Bone marrow (tissue), 2 donors: ENCODE results near the gene ADRM1.

Experiments used
- DNase-seq, 2 donors: peaks; one replicate each; lab custom pipeline; 2025; lab: John Stamatoyannopoulos, UW

The ADRM1 gene

GRCh38 chr20:62280303-62280702 is 22.5 kb upstream of the ADRM1 start:
- DNase-seq: no peak

GRCh38 chr20:62281161-62281933 is 21.4 kb upstream of the ADRM1 start:
- no peak for DNase-seq

- DNase-seq: no peak
Observed at GRCh38 chr20:62282103-62282502, 20.7 kb upstream of the ADRM1 start.

DNA sequence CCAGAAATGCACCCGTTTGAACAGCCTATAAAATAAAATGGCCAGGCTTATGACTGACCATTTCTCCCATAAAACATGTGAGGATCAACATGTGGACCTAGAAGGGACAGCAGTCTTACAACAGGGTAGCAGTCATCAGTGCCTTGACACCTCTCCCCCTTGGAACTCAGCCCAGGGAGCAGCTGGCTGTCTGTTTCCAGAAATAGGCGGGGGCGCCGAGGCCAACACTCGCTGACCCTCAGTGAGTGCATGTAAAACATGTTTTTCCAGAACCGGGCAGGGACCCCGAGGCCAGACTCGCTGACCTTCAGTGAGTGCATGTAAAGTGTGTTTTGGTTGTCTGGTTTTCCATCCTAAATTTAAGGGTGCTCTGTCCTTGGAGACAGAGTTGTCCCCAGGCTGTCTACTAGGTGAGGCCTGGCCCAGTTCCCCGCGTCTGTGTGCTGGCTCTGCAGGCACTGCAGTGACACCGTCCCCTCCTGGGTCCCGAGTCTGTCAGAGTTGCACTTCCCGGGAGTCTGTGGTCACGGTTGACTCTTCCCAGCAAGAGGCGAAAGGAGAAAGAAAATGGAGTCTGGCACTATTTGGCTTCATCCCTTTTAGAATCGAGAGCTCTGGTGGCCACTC is 19.8 kb upstream of the ADRM1 start:
- DNase-seq: no peak

DNA sequence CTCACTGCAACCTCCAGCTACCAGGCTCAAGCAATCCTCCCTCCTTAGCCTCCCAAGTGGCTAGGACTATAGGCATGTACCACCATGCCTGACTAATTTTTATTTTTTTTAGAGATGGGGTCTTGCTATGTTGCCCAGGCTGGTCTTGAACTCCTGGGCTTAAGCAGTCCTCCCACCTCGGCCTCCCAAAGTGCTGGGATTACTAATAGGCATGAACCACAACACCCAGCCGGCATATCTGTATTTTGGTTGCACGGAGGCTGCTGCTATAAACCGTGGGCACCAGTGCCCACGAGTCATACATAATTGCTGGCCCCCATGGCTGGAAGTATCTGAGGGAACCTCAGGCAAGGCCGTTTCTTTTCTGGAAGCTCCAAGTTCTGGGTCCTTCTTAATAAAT is 18.3 kb upstream of the ADRM1 start:
- no peak for DNase-seq

GRCh38 chr20:62285151-62285550 is 17.6 kb upstream of the ADRM1 start:
- no peak for DNase-seq

DNA sequence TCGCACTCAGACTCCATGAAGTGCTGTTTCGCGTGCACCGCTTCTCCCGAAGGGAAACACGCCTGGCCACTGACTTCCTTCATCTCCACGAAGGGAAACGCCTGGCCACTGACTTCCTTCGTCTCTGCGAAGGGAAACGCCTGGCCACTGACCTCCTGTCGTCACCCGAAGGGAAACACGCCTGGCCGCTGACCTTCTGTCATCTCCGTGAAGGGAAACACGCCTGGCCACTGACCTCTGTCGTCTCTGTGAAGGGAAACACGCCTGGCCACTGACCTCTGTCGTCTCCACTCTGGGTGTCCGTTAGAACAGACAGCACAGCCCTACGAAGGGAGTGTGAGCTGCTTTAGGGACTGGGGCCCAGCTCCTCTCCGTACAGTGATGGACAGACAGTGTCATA is 17.1 kb upstream of the ADRM1 start:
- DNase-seq: no peak

DNA sequence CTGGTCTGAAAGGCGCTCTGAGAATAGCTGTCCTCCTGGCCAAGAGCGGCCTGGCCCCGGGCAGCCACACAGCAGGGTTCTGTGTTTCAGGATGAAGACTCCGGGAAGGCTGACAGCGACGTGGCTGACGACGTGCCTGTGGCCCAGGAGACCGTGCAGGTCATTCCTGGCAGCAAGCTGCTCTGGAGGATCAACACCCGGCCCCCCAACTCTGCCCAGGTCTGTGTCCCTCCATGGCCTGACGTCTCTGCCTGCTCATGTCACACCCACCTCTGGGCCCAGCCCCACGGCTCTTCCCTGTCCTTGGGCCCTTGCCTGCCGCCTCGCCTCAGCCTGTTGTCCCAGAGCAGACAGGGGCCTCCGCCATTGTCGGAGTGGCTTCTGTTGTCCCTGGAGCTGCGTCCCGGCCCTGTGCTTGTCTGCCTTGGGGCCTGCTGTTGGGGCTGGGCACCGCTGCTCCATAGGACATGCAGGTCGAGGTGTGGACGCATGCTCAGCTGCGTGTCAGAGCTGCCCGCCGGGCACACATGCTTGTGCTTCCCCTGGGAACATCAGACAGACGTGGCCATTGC is 16.2 kb upstream of the ADRM1 start:
- DNase-seq: no peak

DNA sequence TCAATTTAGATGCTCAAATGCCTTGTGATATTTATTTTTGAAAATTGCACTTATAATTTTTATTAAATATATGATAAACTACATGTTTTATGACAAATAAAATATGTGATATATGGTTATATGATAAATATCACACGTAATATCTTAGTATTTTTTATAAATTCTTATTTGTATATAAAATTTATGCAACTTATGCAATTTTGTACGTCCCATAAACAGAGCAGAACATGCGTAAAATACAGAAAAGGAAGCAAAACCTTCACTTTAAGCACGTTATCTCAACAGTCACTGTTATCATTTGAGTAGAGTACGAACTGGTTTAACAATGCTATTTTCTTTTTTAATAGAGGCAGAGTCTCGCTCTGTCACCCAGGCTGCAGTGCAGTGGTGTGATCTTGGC is 15.7 kb upstream of the ADRM1 start:
- no peak for DNase-seq

GRCh38 chr20:62287759-62288534 is 14.8 kb upstream of the ADRM1 start:
- DNase-seq: no peak

- no peak for DNase-seq
Observed at GRCh38 chr20:62288535-62289105, 14.2 kb upstream of the ADRM1 start.

DNA sequence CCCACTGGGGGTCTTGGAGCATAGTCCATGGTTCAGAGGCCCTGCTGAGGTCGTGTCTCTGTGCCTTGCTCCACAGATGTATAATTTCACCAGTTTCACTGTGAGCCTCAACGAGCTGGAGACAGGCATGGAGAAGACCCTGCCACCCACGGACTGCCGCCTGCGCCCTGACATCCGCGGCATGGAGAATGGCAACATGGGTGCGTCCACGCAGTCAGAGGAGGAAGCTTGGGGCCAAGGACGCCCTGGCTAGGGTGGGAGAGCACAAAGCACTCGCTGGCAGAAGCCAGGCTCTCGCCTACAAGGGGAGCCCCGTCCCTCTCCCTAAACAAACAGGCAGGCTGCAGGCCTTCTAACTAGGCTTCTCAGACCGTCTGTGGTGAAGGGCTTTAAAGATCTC is 13.7 kb upstream of the ADRM1 start:
- DNase-seq: no peak

- DNase-seq: no peak
Observed at GRCh38 chr20:62289898-62290297, 12.9 kb upstream of the ADRM1 start.

DNA sequence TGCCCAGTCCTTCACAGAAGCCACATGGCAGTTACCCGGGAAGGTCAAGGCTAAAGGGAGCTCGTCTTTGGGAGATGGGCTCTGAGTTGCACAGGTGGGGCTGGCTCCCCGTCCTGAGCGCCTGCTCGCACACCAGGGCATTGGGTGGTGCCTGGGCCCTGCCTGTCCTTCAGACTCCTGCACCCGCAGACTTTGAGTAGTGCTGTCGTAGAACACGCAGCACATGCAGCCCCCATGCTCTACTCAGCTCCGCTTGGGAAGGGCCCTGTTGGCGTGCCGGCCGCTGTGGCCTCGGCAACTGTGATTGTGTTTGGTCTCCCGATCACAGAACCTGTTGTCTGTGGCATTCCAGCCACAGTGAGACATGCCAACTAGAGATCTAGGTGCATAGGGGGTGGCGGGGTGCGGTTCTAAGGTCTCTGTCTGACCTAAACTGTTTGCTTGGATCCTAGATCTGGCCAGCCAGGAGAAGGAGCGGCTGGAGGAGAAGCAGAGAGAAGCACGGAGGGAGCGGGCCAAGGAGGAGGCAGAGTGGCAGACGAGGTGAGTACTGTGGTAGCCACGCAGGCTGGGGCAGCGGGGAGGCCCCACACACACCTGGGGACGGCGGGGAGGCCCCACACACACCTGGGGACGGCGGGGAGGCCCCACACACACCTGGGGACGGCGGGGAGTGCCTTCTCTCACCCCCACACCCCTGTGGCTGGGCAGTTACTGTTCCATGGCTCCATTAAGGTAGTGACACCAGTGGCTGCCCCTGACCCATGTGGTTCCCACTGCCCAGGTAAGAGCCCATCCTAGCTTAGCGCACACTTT is 11.3 kb upstream of the ADRM1 start:
- DNase-seq: no peak

DNA sequence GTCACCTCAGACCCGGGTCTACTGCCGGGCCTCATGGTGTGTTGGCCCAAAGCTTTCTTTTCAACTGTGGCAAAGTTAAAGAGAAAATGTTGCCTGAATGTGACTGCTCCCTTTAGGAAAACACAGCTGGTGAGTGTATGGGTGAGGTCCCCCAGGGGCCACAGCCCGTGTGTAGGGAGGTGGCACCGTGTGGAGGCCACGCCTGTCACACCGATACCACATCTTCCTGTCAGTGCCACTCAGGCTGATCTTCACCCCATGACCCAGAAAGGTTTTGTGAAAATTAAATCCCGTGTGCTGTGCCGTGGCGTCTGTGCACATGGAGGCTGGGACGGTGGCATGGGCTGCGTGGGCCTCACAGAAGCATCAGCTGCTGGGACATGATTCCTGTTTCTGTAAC is 10.7 kb upstream of the ADRM1 start:
- no peak for DNase-seq

GRCh38 chr20:62293111-62293784 is 9.5 kb upstream of the ADRM1 start:
- DNase-seq: no peak

- no peak for DNase-seq
Observed at GRCh38 chr20:62293946-62294345, 8.9 kb upstream of the ADRM1 start.

DNA sequence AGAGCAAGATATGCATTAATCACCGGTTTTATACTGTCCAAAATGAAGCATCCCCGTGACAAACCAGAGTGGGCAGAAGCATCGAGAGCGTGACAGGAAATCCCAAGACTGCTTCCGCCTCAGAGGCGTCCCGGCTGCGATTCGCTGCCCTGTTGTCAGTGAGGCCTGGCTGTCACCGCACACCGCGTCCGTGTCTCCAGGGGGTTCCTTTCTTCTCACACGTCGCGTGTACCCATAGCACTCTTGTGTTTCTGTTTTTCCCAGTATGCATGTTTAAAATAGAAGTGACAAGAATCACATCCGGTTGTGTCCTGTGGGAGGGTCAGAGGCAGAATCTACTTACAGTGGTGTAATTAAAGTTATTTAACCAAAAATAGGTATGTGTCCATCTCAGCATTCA is 8.3 kb upstream of the ADRM1 start:
- no peak for DNase-seq

DNA sequence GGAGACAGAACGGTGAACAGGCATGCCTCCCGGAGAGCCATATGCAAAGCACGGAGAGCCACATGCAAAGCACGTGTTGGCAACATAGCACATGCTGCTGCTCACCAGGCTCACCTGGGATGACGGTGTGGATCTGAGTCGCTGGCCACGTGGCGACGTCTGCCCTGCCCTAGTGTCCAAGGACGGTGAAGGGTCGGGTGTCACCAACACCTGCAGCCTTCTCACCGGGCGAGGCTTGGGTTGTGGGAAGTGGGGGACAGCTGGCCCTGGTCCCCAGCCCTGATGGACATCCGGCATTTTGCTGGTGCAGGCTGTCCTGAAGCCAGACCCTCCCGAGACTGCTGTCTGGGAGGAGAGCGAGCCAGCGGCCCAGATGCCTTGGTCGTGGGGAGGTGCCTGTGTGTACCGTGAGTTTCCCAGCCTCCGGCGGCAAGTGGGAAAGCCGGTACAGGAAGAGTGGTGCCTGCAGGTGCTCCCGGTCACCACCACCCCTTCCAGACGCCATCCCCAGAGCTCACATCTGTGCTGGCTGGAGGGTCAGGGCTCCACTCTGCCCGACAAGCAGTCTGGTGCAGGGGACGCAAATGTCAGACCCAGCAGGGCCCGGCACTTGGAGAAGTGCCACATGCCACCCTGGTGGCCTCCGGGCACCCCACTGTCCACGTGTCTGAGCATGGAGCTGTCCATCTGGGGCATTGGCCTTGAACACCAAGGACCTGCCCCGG is 5.9 kb upstream of the ADRM1 start:
- DNase-seq: no peak
